Endometrium (tissue), 2 donors: ENCODE measurements around the gene WHRN.

Source experiments
- FAIRE-seq: peaks from 2 replicates; lab custom pipeline; 2012; peaks lifted over from hg19 to GRCh38; lab: Jason Lieb, UNC
- donor health status: control.
- donor health status: control.

The WHRN gene

DNA sequence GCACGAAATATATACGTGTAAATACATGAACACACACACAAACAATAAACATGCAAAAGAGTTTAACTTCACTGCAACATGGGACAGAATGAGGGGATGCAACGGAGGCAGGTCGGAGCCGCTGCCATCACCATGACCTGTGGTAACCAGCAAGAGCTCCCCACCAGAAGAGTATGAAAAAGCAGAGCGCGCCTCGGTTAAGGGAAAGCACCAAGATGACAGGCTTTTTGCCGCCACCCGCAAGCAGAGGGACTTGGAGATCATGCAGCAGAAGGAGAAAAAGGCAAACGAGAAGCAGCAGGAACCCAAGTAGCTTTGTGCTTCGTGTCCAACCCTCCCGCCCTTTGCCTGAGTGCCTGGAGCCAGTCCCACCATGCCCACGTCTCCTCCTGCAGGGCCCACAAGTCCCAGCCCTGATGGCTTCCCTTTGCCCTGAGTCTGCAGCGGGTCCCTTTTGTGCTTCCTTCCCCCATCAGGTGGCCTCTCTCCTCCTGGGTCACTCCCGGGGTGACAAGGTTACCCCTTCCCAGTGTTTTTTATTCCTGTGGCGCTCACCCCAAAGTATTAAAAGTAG is 13.8 kb downstream of the WHRN start:
- no peak for FAIRE-seq

DNA sequence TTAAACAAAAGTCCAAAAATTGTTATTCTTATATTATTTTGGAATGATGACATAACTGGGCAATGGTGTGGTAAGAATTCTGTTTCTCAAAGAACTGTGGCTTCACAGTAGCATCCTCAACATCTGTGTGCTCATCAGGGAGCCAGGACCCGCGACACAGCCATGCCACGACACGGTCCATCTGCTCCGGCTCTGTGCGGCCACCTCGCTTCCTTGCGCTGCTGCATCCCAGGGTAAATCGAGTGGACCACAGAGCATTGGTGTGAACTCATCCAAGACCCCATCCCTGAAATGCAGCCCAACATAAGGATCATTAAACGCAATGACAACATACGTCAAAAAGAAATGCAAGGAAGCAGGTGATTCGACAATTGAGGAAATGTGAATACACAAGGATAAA is 15.3 kb downstream of the WHRN start:
- no peak for FAIRE-seq

DNA sequence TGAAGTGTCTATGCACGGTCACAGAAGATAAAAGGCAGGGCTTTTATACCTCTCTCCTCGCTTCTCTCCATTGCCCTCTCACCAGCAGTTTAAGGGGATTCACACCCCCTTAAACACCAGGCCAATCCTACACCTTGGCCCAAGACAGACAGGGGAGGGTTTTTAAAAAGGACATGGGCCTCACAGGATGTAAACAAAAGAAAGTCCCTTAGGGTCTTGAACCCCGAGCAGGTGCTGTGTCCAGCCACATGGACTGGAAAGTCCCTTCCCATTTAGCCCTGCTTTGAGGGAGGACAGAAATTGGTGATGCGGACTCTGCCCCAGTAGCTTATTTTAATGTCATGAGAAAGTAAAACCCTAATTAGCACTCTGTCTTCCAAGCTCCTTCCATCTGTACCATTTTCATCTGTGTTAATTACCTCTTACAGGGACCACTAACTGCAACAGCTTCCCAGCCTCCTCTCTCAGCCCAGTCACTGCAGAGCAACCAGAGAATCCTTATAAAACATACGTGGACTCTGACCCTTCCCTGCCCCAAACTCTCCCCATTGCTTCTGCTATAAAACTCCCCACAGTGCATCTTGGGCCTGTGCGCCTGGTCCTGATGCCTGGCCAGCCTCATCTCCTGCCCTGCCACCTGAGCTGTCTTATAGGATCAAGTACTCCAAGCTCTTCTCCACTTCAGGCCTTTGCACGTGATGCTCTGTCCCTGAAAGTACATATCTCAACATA is 16.7 kb downstream of the WHRN start:
- FAIRE-seq: no peak

DNA sequence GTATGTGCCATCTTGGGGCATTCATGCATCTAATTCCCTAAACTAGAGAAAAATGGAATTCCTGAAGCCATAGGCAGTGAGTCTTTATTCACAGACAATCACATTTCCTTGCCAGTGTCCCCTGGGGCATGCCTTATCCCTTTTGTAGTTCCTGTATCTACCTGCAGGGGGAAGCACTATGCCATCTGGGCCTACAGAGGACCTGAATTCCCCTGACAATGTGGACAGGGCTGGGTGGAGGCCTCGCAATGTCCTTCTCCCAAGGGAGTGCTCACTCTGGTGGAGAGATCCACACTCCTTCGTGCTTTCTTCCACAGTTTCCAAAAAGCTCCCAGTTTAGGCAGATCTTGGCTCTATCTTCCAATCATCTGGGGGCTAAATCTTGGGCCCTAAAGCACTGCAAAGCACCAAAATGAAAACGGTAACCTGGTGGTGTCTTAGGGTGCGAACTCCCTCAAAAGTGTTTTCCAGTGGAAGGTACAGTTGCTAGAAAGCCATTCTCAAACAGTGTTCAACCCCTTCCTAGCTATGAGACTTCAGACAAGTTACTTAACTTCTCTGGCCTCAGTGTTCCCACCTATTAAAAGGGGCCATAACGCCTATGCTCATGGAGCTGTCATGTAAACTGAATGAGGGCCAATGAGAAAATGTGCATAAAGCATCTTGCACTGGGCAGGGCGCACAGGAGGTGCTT is 17.5 kb downstream of the WHRN start:
- FAIRE-seq: no peak

DNA sequence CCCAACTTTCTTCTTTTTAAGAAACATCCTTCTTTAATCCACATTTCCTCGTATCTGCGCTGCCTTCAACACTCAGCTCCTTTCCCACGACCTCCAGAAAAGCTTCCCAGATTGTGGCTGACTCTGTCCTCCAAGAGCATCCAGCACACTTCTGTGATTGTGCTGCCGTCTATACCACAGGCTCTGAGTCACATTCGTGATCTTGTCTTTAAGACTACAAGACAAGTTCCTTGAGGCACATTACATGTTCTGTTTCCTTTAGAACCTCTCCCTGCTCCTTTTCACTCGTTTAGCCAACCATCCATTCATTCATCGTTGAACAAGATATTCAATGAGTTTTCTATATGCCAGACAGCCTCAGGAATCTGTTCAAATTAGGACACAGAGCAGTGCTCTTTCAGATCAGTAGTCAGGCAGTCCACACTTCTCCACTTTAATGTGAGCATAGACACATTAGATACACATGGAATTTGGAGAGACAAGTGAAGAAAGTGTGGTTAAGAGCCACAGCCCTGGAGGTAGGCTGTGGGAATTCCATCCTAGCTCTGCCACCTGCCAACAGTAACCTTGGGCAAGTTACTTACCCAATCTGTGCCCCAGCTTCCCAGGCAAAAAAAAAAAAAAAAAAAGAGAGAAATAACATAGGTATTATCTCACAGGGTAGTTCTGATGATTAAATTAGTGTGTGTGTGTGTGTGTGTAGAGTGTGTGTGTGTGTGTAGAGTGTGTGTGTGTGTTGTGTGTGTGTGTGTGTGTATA is 18.9 kb downstream of the WHRN start:
- no peak for FAIRE-seq

DNA sequence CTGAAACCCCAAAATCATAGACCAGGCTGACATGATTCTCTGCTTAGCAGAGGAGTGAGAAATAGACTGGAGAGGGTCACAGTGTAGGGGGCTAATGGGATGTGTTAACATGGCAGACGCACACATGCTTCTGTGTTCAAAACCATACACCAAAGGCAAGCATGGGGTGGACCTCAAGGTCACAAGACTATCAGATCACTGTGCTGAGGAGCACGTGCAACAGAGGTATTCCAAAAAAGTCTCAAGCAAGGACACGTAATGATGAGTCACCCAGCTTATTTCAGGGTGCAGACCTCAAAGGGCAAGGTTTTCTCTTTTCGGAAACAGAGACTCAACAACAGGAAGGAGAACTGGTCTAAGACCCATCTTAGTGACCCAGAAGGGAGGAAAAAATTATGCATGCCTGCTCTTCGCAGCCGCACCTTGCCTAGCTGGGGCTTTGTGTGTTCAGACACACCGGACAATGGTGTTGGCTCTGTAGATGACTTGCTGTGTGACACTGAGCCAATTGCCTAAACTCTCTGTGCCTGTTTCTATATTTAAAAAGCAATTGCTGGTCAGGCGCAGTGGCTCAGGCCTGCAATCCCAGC is 20.3 kb downstream of the WHRN start:
- FAIRE-seq: no peak

DNA sequence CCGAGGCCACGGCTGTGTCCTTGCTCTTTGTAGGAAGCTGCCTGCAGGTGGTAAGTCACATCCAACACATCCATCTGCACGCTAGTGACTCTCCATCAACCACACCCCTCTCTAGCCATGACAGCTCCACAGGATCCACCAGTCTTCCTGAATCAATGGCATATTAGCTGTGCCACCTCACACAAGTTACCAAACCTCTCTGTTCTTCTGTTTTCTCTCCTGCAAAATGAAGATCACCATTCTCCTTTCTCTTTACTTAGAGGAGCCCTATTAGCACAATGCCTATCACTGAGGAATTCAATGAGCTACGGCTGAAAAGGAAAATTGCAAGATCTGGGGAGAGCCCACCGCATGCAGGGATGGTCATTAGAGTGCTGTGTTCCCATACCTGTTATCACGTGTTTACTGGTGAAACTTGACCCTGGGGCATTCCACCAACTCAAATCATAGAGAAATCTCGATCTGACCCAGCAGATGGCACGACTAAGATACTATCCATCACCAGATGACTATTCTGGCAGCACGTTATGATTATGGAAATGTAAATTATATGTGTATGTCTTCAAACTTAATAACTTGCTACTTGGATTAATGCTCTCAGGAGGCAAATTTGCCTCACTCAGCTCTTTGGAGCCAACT is 20.9 kb downstream of the WHRN start:
- no peak for FAIRE-seq

DNA sequence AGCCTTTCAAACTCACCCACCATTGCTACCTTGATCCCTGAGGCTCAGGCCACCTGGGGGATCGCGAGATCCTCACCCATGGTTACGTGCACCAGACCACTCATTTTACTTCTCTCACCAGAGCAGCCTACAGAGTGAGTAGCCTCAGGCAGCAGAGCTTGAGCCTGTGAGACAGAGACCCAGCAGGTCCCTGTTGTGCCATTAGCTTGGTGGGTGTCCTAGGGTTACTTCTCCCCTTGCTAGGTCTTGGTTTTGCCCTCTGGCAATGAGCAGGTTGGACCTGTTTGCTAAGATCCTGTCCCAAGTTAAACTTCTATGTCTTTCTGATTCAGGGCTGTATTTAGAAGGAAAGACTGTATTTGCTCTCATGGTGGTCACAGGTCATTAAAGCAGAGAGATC is 21.8 kb downstream of the WHRN start:
- FAIRE-seq: no peak

DNA sequence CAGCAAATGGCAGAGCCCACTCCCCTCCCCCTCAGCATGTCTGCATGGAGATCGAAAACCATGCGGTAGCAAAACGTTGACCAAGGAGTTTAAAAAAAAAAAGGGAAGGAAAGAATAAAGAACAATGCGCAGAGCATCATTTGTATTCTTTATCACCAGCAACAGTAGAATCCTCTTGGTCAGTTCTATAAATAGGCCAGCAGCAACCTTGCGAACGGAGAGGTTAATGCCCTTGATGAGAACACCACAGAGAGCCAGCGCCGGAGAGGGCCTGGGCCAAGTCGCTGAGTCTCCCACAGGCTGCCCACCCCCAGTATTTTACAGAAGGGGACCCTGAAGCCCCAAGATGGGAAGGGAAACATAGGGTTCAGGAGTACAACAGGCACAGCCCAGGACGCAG is 22.7 kb downstream of the WHRN start:
- no peak for FAIRE-seq

DNA sequence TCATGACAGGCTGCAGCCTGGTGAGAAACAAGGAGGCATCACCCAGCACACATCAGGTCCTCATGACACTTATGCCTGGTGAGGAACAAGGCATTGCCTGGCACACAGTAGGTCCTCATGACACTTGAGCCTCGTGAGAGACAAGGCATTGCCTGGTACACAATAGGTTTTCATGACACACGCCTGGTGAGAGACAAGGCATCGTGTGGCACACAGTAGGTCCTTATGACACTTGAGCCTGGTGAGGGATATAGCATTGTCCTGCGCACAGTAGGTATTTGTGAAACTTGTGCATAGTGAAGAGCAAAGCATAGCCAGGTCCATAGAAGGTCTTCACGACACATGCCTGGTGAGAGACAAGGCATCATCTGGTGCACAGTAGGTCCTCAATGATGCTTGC is 23.5 kb downstream of the WHRN start:
- FAIRE-seq: no peak

DNA sequence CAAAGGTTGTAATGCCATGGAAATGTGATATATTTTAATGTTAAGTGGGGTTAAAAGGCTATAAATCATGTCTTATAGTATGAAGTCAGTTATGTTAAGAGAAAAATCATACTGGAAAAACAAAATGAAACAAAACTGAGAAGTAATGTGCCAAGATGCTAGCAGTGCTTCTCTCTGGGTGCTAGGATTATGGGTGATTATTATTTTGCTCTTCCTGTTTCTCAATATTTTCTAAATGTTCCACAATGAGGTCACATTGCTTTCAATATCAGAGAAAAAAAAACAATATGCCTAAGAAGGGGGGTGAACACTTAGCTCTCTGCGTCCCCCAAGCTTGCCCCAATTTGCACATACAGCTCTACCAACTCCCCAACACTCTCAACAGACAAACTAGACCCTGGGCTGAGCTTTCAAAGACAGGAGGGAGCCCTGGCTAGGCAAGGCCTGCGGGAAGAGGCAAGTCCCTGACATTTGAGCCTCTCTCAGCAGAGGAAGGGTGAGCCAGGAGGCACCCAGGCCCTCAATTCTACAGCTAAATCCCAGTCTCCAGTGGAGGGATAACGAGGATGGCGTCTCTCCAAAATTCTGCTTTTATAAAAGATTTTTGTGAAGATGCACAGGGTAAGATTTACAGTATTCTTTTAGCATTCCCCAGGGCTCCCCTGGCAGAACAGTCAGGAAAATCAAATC is 24.4 kb downstream of the WHRN start:
- FAIRE-seq: no peak

DNA sequence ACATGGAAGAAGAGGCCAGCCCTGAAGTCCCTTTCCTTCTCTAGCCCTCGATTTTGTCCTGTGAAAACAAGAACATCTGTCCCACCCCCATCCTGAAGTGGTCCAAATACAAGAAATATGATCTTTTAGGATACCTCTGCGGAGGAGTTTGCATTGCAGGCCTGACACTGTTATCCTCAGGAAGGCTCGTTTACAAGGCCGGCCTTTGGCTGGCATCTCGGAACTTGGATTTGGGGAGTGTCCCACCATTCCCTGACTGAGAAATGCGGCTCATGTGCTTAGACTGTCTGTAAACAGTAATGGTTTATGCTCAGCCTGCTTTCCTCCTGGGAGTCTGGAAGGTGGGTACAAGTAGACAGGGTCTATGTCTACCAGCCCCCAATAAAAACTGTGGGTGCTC is 26.4 kb downstream of the WHRN start:
- FAIRE-seq: no peak

DNA sequence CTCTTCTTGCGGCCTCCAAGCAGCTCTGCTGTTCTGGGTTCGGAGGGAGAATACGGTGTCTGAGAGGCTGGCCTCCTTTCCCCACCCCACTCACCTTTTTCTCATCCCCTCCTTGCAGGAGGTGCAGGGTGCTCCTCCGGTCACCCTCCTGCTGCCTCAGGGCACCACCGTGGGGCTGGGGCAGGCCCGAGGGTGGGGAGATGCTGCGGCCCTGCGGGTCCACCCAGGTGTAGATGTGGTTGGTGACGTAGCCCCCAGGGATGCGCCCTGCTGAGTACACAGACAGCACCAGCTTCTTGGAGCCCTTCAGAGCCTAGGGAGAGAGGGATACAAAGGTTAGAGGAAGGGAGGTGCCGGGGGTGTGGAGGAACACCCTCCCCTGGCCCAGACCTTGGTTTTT is 26.8 kb downstream of the WHRN start:
- no peak for FAIRE-seq

DNA sequence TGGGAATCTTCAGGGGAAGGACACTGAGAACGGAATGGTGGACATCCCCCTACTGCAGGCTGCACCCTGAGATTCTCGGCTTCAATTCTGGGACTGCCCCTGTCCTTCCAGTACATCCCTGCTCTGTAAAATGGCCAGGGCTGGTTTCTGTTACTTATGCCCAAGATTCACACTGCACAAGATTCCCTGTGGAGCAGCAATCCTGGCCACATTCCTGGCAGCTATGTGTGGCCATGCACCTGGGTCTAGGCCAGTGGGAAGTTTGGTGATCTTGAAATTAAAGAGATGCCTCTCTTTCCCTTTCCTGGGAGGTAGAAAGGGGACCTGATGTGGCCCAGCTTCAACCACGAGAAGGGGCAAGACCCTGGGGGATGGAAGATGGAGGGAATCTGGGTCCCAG is 27.6 kb downstream of the WHRN start:
- FAIRE-seq: no peak

DNA sequence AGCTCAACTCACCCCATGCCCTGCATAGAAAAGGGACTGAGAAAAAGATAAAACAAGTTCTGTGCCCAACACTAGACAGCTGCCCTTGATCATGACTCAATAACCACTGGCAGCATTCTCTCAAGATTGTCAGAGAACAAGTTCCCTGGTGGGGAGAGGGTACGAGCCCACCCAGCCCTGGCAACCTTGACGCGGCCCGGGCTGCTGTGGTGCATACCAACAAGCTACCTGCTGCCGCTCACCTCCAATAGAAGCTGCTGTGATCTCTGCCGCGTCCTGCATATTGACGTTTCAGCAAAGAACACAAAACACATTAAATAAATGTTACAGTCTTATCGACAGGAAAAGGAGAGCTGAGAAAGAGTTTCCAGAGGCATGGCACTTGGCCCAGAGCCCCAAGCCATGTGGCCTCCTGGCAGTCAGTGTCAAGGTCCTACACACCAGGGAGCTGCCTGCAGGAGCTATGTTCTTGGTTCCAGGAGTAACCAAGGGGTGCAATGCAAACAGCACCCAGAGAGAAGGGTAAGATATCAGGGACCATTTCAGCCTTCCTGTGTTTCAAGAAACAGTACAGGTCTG is 28.3 kb downstream of the WHRN start:
- FAIRE-seq: no peak

DNA sequence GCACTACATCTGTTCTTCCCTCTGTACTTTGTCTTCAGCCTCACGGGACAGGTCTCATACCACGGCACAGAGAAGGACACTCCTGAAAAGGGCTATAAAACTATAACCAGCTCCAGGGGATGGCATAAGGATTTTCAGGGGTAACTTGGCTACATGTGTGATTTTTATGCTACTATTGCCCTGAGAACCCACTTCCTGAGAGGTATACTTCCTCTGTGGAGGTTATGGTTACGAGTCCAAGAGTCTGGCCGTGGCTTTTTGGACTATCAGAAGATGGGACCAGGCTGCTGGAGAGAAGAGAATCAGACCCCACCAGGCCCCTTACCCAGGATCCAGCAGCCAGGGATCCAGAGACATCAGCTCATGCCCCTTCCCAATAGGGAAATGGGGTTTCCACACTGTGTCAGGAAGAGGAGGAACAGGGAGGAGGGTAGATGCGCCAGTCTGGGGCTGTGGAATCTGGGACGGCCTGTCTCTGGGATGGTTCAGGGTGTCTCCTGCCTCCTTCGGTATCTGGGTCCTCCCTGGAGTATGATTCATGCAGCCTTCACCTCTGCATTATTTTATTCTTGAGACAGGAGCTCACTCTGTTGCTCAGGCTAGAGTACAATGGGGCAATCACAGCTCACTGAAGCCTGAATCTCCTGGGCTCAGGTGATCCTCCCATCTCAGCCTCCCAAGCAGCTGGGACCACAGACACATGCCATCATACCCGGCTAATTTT is 29.7 kb downstream of the WHRN start:
- no peak for FAIRE-seq

DNA sequence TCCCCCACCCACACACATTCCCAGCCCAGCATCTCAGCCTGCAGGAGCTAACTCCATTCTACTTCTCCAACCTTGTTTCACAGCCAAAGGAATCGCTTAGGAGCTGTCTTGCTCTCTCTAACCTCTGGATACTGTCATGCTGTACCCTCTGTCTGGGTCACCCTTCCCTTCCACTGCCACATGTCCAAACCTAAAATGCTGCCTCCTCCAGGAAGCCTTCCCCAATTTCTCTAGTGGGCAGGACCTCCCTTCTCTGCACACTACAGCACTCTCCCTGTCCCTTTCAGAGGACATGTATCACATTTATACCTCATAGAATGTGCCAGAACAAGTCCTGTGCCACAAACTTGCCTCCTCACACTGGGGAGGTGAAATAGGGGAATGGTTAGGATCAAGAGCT is 30.8 kb downstream of the WHRN start:
- FAIRE-seq: no peak

DNA sequence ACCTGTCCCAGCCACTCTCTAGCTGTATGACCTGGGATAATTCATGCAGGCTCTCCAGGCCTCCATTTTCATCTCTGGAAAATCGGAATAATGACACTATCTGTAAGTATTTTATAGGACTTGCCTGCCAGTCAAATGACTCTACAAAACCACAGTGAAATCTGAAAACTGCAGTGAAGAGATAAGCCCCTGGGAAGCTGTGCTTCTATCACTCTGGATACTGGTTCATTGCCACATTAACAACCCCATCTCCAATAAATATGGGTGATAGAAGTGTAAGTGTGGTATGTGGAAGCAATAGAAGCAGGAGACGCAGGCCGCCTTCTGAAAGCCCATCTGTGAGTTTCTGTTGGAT is 31.8 kb downstream of the WHRN start:
- no peak for FAIRE-seq

DNA sequence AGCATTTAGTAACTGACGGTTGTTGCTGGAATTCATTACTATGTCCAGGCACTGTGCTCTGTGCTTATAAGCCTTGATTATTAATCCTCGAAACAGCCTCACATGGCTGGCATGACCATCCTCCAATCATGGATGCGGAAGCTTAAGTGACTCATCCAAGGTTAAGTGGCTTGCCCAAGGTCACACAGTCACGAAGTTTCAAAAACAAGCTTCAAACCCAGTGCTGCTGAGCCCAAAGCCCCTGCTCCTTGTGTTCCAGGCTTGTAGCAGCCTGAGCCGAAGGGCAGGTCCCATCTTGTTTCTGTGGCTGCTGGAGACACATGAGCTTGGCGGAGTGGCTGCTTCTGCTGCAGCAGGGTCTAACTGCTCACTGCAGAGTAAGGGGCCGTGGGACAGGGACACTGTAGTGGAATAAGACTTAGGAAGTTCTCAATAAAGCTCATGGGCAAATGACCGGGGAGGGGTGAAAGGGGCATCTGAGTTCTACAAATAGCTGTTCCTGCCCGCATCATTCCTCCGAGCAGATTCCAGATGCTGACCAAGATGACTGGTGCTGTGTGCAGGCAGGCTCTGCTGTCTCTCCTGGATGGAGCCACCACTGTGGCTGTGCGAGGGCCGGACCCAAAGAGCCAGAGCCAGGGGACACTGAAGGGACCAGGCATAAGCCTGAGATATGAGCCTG is 32.4 kb downstream of the WHRN start:
- no peak for FAIRE-seq

DNA sequence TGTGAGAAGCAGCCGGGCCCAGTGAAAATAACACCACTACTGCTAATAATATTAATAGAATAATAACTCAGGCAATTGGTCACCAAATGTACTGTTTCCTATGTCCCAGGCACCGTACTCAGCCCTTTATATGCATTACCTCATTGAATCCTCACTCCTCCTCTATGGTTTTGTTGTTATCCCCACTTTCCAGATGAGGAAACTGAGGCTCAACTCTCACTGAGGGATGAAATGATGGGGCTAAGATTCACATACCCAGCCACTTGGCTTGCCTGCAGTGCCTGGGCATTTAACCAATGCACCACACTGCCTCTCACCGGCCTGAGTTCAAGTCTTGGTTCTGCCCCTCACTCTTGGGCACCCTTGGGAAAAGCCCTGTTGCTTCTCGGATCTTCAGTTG is 34.1 kb downstream of the WHRN start:
- no peak for FAIRE-seq
